GM21526 (cell line): Measurements from ENCODE around the gene GNB1L.

Experiments used
- ATAC-seq: cut with Tn5 transposase; IDR thresholded peaks from one replicate; pipeline ENCODE4 v1.9.1; 2021; ENCODE audit warnings: moderate library complexity; ENCODE audit not compliant: unreplicated experiment, low FRiP score

Gene GNB1L, protein sequence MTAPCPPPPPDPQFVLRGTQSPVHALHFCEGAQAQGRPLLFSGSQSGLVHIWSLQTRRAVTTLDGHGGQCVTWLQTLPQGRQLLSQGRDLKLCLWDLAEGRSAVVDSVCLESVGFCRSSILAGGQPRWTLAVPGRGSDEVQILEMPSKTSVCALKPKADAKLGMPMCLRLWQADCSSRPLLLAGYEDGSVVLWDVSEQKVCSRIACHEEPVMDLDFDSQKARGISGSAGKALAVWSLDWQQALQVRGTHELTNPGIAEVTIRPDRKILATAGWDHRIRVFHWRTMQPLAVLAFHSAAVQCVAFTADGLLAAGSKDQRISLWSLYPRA

DNA sequence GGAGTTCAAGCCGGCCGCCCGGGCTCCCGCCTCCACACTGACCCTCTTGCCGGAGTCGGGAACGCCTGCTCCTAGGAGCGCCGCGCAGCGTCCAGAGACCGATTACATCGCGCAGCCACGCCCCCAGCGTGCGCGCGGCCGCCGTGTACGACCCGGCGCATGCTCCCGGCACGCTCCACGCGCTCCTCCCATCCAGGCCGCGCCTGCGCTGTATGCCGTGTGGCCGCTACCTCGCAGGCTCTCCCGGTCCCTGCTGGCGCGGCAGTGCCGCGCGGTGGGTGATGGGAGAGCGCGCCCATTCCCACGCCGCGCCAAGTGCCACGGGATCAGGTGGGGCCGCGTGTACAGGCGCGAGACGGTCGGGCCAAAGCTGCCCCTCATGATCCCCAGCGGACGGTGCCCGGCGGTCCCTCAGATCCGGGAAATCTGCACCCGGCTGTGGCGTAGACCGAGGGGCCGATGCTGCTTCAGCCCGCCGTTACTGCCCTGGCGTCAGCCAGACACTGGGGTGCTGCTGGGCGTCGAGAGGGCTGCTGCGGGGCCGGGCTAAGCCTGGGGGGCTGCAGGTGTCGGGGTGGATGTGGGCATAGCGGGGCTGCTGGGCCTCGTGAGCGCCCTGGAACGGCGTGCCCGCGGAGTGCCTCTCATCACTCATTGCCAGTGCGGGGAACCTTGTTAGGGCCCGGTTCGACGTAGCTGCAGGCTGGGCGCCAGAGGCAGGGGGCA is at the start of gene GNB1L, which contains the start of gene RTL10:
Gene GNB1L (minus strand): TSS at position 97 of the 726 bp plus-strand sequence. CDS start 33,519 bp downstream, outside the sequence.
Gene RTL10 (minus strand): TSS at position 97 of the 726 bp plus-strand sequence. CDS start 2,613 bp downstream, outside the sequence.
- ATAC-seq: peak; percentile 79

DNA sequence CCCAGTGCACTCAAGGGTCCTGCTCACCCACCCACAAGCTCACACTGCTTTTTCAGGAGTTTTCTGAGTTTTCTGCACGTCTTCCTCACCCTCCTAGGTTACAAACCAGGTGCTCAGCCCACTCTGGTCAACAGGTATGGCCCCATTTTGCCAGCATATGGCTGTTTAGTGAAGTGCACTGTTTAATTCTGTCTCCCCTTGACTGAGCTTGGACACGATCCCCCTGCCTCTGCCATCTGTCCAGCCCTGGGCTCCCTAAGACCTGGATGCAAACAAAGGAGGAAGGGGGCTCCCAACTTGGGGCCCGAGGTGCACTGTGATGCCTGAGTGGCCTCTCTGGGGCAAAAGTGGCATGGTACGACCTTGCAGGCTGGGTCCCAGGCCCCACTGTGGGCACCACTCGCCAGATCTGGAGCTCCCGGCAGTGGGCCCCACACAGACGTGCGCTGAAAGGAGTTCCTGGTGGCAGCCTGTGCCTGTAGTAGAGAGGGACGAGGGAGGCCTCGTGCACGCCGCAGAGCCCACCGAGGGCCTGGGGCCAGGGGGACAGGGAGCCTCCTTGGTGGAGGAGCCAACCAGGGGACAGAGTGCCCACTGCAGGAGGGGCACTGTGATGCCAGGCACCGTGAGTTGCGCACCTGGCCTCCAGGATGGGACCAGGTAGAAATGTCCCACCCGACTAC is 49.6 kb upstream of the GNB1L start:
- no peak for ATAC-seq

DNA sequence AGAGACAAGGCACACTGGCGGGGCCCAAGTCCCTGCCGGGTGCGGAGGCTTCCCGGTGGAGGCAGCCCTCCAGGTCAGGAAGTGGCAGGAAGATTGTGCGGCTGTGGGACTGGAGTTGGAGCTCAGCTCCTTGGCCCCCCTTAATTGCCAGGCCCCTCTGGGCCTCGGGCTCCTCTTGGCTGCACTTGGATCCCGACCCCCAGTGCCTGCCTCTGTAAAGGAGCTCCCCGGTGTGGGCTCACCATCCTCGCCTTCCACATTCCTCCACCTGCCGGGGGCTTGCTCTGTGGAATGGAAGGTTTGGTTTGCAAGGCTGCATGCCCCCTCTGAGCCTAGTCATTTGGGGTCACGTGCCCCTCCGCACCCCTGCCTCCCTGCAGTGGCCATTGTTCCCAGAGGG is 48.8 kb upstream of the GNB1L start:
- no peak for ATAC-seq

DNA sequence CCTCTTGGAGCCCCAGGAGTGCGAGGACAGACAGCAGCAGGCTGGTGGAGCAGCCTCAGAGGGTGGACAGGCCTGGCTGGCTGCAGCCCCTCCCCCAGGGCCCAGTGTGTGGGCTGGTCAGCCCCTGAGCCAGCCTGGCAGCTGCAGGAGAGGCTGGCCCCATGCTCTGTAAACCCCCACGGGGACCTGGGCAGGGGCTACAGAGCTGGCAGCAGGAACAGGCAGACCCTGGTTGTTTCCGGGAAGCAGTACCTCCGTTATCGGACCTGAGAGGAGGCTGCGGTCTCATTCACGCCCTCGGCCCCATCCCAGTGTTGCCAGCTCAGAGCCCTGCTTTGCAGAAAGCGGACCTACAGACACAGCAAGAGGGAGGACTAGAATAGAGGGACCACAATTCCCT is 48.4 kb upstream of the GNB1L start:
- no peak for ATAC-seq

DNA sequence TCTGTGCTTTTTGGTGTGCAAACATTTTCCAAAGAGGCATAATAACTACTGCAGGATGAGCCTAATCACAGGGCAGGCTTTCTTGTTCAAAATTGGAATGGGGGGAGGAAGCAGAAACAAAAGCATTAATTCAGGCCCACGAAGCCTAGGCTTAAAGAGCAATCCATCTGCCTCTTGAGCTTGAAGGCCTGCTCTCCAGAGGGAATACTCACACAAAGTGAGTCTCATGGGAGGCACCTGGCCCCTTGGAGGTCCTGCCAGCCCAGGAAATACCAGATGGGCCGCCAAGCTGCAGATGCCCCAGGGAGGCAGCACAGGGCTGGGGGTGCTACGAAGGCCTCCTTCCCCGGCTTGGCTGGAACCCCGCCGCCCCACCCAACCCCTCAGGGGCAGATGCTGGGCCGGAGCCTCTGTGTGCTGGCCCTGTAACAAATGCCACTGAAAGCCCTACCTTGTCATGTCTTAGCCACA is 47.6 kb upstream of the GNB1L start:
- no peak for ATAC-seq

DNA sequence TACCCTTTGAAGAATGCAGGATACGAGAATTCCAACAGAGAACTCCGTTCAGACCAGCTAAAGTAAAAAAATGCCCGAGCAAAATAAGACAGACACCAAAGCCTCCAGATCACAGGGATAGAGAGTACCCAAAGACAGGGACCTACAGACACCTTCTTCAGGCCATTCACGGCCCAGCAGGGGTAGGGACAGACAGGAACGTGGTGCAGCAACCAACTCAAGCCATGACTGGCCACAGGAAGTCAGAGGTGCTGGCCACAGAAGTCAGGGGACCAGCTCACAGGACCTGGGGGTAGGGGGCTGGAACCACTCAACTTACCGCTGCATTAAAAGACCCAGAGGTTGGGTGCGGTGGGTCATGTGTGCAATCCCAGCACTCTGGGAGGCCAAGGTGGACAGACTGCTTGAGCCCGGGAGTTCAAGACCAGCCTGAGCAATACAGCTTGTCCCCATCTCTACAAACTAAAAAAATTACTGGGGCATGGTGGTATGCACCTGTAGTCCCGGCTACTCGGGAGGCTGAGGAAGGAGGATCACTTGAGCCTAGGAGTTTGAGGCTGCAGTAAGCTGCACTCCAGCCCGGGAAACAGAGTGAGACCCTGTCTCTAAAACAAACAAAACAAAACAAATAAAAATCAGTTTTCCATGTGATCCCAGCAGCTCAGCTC is 47.0 kb upstream of the GNB1L start:
- no peak for ATAC-seq

DNA sequence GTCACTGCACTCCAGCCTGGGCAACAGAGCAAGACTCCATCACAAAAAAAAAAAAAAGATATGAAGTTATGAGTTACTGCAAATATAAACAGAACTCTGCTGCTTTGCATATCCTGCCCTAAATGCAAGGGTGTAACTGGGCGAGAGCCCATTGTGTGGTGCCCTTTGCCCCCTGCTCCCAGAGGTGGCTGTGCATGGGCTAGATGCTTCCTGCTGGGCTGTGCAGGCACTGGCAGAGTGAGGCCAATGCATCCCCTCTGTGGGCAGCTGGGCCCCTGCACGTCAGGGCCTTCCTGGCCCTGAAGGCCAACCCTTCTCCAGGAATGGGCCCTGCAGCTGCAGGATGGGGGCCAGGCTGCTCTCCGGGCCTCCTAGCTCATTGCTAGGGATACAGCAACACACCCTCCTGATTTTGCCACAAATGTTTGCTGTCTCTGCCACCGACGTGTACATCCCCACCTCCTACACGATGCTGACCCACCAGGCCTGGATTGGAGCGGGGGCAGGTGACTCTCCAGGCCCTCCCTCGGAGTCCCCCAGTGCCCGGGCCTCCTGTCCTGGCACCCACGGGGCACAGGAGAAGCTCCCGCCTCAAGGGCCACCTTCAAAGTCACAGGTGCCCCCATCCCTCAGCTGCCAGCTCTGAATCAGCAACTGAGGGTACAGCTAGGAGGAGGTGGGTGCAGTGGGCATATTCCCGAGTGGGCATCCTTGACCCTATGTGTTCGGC is 46.2 kb upstream of the GNB1L start:
- ATAC-seq: no peak

DNA sequence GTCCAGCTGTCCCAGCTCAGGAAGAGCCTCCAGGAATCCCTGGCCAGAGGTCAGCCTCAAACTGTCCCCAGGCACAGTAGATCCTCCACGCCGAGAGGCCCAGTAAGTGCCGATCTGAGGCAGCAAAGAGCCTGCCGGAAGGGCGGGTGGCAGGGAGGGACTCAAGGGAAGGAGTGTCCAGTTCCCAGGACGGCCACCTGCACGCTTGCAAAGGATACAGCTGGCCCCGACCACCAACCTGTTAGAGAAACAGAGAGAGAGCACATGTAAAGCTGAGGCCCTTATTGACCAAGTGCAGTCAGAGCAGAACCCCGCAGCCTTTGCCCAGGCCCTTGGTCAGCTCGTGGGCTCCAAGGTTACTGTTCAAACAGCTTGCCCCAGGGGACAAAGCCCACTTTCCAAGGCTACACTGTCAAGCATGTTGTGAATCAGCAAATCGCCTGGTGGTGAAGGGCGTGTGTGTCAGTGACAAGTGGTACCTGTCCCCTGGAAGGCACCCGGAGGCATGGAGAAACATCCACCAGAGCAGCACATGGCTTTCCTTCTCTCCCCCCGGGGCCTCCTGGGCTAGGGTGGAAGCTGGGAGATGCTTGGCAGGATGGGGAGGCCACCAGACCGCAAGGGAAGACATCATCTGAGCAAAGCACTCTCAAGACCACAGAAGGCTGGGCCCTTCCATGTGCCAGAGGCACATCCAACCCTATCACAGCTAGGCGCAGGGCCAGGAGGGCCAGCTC is 44.3 kb upstream of the GNB1L start:
- ATAC-seq: no peak

DNA sequence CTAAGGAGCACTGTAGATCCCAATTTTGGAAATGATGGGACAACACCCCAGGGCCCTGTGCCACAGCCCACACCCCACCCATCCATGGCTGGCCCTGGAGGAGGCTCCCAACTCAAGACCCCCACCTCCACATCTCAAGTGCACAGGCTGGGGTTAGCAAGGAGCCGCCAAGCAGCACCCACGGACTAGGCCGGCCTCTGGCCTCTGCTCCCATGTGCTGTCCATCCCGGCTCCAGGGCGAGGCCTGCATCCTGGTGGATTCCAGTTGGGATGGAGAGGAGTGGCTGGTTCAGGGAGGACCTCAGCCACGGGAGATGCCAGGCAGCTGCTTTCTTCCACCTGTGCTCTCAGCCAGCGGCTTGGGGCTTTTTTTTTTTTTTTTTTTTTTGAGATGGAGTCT is 43.5 kb upstream of the GNB1L start:
- ATAC-seq: no peak

DNA sequence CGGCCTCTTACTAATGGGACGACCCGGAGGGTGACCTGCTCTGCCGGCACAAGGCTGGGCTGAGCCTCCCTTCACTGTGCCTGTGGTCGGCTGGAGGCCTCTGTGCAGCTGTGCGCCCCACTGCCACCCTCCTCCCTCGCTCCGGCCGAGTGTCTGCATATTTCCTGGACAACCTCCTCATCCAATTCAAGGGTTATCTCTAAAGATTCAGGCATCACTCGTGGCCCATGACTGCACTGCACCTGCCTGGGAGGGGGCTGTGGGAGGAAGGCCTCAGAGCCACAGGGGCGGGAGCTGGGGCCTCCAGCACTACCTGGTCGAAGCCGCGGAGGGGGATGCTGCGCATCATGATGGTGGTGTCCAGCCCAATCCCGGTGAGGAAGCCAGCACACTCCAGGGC is 43.1 kb upstream of the GNB1L start:
- ATAC-seq: no peak

DNA sequence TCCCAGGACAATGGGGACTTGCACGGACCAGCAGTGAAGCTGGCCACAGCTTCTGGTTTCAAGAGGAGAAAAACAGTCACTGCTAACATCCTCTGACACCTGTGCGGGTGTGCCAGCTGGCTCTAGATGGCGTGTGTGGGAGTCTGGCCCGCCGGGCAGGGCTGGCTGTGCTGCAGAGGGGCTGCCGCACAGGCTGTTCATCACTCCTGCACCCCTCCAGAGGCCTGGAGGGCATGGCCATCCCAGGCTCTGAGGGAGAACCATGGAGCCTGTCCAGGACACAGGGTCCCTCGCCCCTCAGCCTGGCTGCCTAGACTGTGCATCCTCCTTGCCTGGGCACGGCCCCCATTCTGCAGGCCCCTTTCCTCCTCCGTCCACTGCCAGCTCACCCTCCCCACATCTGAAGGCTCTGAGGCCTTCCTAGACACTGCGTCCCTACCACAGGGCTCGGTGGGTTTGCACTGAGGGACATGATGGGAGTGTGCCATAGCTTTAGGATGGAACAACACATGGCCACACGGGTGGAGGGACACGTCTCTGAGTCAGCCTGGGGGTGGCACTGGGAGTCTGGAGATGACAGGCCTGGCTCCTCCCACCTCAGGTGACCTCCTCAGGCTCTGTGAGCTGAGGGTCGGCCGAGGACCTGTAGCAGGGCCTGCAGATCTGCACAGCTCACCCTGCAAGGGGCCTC is 42.1 kb upstream of the GNB1L start:
- no peak for ATAC-seq

DNA sequence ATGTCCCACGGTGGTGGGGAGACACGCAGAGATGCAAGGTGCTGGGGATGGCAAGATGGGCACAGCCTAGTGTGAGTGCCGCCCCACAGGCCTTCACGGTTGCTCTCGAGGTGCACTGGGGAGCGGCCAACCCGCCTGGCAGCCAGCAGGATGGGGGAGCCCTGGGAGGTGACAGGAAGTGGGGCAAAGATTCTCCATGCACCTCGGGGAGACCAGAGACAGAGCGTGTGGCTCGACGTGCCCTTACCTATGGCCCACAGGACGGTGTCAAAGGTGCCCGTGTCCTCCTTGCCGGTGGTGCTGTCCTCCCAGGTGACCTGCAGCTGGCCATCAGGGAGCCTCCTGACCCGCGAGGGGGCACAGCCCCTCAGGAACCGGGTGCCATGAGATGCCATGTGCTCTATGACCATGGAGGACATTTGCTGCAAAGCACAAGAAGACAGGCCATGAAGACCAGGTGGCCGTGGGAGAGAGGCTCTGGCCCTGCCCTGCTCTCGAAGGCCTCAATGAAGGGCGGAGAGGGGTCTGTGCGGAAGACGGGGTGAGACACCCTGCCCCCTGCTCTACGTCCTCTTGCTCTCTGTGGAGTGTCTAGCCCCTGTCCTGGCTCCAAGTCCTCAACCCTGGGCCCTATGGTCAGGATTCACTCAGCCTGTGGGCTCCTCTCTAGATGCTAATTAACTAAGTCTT is 40.6 kb upstream of the GNB1L start:
- ATAC-seq: no peak

DNA sequence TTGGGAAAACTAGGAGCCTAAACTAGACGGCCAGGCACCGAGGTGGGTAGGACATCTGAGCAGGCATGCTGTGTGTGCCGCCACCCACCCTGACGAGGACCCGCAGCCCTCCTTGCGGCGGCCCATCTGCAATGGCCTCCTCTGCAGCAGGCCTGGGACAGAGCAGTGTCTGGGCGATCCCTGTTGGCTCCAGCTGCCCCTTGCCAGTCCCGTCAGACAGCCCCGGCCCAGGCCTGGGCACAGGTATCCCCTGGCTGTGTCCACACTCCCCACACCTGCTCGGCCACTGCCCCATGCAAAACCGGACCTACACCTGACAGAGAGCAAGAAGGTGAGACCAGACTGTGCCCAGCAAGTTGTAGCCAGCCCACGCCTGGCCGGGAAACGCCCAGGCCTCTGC is 38.7 kb upstream of the GNB1L start:
- ATAC-seq: no peak

DNA sequence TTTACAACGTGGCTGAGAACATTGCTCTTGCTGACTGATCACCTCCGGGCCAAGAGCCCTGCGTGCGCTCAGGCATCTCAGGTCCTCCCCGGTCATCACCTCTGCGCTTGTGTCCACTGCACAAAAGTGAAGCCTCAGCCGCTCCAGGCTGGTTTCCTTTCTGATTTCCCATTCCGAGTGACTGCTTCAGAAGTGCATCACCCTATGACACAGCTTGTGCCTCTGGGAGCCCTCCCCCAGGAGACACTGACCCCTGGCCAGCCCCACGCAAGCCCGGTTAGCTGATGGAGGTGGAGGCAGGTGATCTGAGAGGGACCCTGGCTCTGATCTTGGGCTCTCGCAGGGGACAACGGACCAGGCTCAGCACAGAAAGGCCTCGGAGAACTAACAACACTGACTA is 38.3 kb upstream of the GNB1L start:
- no peak for ATAC-seq

DNA sequence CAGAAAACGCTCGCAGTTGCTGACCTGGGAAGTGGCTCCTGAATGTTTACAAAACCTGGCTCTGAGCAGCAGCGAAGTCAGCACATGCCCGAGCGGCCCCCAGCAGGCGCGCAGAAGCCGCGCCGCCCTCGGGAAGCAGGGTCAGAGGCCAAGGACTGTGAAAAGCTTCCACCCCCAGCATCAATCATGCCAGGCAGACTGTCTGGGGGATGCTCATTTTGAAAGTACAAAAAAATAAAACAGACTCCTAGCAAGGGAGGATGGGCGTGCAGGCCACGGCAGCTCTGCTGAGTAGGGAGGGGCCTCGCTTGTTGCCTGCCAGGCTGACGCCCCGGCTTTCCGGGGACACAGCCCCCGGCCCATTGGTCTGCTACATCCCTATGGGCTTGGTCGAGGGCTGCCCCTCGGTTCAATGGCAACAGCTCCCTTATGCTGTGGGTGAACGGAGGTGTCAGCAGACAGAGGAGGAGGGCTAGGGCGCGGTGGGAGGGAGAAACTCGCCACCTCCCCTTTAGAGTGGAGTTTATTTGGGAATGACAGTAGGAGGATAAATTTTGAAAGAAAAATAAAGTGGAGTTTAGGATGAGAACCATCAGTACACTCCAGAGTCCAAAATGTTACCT is 37.7 kb upstream of the GNB1L start:
- no peak for ATAC-seq

DNA sequence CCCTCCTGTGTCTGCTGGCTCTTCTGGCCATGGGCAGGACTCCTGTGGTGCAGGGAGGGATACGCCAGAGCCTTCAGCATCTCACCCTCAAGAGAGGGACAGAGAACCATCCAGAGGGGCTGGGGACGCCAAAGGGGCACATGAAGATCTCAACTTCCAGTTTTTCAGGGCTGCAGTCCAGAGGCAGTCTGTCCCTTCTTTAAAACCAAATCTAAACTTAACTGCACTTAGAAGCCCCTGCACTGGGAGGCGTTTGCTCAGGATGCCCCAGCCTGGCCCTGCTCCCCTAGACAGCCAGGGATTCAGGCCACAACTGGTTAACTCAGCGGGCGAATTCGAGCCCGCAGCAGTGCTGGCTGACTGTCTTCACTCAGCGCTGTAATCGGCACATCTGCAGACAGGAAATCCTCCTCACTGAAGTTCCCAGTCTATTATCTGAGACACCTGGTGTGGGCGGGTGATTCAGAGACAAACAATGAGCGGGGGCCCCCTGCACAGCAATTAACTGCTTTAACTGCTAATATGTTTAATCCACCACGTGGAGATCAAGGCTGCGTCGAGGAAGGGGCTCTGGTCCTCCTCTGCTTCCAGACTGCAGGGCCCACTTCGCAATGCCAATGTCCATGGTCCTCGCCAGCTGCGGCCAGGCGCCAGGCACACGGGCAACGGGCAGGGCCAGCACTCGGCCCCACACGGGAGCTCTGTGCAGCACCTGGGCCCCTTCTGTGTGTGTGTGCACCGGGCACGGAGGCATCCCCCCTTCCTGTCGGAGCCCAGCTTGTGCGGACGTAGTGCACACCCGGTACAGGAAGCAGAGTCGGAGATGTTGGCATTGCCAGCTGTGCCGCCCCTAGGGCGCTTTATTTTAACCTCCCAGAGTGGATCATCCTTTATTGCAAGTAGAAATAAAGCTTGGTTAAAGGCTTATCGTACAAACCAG is 36.9 kb upstream of the GNB1L start:
- ATAC-seq: no peak
